ENCODE results near the gene PHF5A.

Gene PHF5A, protein sequence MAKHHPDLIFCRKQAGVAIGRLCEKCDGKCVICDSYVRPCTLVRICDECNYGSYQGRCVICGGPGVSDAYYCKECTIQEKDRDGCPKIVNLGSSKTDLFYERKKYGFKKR

DNA sequence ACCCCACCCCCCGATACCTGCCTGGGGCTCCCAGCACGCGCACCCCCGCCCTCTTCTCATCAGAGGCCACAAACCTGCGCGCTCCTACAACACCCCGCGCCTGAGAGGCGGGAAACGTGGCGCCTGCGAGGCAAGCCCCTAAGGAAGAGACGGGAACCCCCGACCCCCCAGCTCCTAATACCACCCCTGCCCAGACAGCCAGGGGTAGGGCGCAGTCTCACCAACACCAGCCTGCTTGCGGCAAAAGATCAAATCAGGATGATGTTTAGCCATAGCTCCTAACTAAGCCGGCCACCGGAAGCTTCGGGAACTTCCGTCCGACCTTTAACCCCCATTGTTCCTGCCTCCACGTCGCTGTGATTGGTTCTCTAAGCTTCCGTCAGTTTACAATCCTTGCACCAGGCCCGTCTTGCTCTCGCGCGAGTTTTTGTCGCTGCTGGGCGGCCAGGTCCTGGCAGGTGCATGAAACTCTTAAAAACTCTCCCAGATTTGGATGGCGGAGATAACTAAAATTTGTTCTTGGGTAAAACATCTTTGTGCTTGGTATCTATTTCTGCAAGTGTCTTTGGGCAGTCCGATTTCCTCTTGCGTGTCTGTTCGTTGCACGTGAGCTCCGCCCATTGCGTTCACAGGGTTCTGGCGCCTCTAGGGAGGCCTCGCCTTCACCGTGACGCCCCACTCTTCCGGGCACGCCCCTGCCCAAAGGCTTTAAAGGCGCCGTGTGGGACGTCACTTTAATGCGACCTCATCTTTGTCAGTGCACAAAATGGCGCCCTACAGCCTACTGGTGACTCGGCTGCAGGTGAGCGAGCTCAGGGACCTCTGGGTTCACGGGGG, at the start of gene PHF5A, which contains the start of gene ACO2:
PHF5A (minus strand) TSS at position 312 of the 837 bp plus-strand sequence; CDS start at position 273, 39 bp downstream.
ACO2 (plus strand) TSS at position 737 of the 837 bp plus-strand sequence; CDS start at position 767, 30 bp downstream.
- peak; percentile 98 to 99 for DNase-seq

DNA sequence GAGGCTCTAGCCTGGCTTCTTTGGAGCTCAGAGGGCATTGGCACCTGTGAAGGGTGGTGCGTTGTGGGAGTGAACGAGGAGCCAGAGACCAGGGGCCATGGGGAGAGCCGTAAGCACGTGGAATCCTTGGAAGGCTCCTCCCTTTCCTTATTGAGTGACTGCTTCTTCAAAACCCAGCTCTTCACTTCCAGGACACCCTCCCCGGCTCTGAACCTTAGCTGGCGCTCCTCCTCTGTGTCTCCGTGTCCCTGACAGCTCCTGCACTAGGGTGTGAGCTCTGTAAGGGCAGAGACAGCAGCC, 49.5 kb upstream of the PHF5A start:
- no peak for DNase-seq

DNA sequence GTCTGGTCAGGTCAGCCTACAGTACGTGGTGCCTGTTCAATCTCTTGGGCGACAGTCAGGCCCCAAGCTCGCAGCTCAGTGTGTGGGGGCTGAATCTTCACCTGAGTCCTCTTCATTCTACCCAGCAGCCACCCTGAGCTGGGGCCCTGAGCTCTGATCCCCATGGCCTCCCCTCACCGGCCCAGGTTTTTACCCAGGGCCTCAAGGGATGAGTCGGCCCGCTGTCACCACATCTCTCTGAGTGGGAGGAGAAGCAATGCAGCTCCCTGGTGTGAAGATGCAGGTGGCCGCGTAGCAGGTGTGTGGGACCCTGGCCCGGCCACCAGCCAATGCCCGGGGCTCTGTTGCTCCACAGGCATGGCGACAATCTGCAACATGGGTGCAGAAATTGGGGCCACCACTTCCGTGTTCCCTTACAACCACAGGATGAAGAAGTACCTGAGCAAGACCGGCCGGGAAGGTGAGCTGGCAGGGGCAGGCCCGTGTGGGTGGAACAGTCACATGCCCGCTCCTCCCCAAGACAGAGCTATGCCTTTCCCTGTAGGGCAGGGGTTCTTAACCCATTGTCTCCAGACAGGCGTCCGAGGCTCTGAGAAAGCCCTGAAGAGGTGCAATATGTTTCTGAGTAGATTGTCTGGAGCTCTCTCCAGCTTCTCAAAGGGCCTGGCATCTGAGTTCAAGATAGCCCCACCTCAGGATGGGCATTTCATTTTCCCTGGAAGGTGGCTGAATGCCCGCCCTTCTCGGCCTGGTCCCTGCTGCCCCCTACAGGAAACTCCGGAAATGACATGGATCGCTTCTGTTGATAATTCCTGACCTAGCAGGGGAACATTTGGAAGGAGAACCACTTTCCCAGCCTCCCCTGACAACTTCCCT, 48.9 kb upstream of the PHF5A start:
- peak; percentile 13 to 30 for DNase-seq

DNA sequence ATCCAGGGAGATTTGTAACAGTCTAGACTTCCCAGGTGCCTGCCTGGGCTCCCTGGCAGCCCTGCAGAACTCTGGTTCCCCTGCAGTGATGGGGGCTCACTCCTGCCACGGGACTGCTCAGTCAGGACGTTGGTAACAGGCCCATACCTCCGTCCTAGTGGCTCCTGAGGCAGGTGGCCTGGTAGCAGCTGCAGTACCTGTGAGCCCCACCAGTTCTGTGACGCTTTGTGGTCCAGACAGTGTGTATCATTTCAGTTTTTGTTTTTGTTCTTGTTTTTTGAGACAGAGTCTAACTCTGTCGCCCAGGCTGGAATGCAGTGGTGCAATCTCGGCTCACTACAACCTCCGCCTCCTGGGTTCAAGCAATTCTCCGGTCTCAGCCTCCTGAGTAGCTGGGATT, 48.0 kb upstream of the PHF5A start:
- DNase-seq: no peak

DNA sequence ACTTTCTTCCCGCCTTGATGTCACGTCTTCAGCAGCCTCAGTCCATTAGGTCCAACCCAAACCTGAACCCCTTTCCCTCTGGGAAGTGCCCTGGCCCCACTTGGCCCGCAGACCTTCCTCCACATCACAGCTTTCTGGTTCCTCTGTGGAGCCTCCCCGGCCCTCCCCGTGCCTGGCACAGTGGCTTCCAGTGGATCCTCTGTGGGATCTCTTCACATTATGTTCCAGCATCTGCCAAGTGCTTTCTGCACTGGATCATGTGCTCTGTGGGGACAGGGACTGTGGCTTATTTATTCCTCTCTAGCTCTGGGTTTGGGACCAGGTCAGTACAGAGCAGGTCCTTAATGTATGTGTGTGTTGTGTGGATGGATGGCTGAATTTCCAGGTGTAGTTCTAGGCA, 44.9 kb upstream of the PHF5A start:
- DNase-seq: no peak

DNA sequence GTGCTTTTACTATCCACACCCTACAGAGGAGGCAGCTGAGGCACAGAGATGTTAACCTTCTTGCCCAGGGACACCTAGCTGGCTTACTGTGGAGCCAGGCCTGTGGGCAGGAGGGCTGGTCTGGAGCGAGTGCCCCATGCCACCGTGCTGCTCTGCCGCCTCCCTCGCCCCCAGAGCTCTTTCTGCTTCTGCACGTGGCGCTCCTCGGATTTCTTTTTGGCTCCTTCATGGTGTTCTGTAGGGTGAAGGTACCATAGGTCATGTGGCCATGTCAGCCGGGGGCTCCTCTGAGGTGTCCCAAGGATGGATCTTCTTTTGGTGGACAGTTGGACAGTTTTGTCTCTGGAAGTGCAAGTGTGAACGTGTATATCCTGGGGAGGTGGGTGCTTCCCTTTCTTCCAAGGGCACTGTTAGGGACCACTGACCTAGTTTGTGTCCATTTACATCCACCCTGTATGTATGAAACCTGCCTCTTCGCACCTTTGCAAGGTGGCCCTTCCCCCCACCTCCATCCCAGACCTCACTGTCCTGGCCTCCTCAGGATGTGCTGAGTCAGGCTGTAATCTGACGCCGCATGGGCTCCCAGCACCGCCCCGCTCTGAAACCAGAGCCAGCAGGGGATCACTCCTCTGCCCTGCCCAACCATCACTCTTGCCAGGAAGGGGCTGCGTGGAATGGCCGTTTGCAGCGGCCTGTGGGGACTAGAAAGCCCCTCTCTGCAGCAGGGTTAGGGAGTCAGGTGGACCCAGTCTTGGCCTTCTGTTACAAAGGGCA, 44.1 kb upstream of the PHF5A start:
- peak; percentile 27 to 38 for DNase-seq

DNA sequence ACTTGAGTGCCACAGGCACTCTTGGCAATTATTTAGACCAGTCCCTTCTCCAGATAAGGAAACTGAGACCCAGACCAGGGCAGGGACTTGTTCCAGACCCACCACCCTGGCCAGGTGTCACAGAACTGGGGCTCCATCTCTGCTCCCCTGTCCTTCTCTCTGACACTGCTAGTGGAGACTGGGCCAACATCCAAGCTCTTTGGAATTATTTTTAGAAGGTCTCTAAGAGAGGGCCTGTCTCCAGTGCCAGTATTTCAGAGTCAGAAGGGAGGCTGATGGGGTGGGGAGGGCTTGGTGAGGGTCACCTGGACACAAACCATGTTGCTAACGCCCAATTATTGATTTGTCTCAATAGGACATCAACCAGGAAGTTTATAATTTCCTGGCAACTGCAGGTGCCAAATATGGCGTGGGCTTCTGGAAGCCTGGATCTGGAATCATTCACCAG, 43.1 kb upstream of the PHF5A start:
- DNase-seq: no peak

DNA sequence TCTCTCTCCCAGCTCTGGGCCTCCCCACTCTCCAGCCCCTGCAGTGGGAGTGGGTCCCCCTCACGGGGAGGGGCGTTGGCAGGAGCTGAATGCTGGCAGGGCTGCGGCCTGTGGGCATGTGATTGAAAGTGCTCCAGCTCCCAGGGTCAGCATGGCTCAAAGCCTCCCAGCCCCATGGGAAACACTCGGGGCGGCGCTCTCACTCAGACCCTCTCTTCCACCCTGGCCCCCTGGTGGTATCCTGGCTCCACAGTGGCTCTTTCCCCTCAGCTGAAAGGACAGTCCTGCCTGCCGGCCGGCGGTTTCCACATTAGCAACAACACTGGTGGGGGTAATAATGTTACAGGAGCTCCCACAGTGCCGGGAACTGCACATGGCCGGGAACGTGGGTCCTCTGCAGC, 40.3 kb upstream of the PHF5A start:
- DNase-seq: no peak

DNA sequence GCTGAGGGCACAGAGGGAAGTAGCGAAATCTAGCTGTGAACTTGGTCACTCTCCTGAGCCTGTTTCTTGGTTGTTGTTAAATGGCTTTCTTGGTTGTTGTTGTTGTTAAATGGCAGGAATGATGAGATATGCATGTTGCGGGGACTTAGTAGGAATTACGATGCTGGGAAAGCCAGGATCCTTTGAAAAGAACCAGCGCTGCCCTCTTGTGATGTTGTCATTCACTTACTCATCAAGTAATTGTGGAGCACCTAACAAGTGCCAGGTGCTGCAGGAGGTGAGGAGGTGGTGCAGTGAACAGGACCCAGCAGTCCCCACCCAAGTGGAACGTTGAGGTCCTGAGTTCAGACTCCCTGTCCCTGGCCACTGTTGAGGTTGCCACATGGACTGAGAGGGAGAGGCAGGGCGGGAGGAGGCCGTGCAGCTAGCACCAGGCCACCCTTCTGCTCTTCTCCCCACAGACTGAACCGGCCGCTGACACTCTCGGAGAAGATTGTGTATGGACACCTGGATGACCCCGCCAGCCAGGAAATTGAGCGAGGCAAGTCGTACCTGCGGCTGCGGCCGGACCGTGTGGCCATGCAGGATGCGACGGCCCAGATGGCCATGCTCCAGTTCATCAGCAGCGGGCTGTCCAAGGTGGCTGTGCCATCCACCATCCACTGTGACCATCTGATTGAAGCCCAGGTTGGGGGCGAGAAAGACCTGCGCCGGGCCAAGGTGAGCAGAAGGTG, 39.0 kb upstream of the PHF5A start:
- no peak for DNase-seq

DNA sequence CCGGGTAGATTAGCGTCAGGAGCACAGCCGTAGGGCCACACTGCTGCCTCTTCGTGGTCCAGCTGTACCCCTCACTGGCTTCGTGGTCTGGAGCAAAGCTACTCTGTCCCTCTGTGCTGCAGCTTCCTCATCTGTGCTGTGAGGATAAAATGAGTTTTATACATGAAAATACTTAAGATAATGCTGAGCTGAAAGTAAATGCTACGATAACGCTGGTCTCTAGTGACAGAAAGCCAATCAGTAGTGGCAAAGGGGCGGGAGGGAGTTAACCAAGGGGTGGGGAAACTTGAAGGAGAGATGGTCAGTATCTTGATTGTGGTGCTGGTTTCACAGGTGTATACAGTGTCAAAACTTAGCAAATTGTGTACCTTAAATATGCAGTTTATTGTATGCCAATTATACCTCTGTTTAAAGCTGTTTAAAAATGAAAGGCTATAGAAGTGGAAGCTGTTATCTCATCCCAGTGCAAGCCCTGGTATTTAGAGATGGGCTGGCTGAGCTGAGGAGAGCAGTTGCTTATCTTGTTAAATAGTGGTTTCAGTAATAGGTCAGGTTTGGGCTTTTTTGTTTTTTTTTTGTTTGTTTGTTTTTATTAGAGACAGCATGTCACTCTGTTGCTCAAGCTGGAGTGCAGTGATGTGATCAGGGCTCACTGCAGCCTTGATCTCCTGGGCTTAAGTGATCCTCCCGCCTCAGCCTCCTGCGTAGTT, 37.2 kb upstream of the PHF5A start:
- no peak for DNase-seq

DNA sequence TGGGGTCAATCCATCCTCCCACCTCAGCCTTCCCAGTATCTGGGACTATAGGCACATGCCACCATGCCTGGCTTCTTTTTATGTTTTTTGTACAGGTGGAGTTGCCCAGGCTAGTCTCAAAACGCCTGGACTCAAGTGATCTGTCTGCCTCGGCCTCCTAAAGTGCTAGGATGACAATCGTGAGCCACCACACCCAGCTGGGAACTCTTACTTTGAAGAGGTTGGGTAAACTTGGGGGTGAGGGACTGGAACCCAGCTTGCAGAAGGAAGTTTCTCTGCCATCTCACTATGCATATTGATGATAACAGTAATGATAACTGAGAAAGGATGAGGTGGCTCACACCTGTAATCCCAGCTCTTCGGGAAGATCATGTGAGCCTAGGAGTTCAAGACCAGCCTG, 36.3 kb upstream of the PHF5A start:
- no peak for DNase-seq

DNA sequence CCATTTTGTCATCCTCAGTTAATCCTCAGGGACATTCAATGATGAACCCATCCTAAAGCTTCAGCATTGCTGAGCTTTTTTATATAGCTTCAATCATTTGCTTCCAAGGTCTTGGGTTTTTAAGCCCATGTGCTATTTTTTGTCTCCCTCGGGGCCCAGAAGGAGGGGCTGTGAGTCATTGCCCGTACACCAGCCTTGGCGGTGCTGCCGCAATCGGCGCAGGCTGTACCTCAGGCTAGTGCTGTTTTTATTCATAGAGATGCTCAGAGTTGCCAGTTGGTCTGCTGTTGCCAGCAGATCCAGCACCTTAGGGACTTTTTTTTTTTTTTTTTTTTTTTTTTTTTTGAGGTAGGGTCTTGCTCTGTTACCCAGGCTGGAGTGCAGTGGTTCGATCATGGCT, 35.9 kb upstream of the PHF5A start:
- no peak for DNase-seq

DNA sequence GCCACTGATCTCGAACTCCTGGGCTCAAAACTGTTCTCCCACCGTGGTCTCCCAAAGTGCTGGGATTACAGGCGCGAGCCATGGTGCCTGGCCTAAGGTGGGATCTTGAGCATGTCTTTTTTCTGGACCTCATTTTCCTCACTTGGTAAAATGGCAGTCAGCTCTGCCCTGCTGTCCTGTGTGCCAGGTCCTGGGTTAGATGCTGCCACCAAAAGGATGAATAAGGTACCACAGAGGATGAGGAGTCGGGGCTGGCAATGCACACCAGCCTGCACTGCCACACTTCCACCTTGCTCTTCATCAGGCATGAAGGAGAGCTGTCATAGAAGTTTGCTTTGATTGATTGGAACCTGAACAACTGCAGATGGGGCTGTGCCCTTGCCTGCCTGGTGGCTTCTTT, 32.7 kb upstream of the PHF5A start:
- peak; percentile 22 to 24 for DNase-seq

DNA sequence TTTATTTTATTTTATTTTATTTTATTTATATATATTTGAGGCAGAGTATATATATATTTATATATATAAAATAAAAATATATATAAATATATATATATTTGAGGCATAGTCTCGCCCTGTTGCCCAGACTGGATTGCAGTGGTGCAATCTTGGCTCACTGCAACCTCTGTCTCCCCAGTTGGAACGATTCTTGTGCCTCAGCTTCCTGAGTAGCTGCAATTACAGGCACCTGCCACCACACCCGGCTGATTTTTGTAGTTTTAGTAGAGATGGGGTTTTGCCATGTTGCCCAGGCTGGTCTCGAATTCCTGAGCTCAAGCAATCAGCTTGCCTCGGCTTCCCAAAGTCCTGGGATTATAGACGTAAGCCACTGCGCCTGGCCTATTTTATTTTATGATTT, 31.8 kb upstream of the PHF5A start:
- DNase-seq: no peak

DNA sequence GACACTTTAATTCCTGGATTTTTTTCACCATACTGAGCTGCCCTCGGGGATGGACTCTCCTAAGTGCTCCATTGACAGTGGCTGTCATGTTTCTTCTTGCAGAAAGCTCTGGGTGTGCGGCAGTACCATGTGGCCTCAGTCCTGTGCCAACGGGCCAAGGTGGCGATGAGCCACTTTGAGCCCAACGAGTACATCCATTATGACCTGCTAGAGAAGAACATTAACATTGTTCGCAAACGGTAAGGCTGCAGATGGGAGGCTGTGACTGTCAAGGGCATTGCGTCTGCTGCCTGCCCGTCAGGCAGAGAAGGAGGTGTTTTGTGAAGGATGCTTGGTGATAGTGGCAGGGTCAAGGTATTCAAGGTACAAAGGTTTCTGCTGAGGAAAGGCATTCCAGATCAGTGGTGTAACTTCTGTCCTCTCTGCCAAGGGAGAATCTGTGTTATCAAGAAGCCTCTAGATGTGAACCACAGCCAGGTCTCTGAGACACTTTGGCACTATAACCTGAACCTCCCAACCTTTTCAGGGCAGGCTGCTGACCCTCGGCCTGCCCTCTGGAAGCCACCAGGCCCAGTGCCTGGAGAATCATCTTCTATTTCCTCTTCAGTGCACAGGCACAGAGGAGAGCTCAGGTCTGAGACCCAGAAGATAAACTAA, 31.3 kb upstream of the PHF5A start:
- DNase-seq: no peak

DNA sequence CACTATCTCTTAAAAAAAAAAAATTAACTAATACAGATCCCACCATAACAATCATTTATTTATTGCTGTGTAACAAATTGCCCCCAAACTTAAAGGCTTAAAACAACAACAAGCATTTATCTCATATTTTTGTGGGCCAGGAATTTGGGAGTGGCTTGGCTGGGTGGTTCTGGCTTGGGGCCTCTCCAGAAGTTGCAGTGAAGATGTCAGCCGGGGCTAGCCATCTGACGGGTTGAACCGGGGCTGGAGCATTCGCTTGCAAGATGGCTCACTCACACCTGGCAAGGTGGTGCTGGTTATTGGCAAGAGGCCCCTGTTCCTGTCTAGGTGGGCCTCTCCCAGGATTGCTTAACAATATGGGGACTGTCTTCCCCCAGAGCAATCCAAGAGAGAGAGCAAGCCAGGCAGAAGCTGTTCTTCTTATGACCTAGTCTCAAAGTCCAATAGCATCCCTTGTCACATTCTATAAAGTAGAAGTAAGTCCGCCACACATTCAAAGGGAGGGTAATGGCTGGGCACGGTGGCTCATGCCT, 29.9 kb upstream of the PHF5A start:
- DNase-seq: no peak

DNA sequence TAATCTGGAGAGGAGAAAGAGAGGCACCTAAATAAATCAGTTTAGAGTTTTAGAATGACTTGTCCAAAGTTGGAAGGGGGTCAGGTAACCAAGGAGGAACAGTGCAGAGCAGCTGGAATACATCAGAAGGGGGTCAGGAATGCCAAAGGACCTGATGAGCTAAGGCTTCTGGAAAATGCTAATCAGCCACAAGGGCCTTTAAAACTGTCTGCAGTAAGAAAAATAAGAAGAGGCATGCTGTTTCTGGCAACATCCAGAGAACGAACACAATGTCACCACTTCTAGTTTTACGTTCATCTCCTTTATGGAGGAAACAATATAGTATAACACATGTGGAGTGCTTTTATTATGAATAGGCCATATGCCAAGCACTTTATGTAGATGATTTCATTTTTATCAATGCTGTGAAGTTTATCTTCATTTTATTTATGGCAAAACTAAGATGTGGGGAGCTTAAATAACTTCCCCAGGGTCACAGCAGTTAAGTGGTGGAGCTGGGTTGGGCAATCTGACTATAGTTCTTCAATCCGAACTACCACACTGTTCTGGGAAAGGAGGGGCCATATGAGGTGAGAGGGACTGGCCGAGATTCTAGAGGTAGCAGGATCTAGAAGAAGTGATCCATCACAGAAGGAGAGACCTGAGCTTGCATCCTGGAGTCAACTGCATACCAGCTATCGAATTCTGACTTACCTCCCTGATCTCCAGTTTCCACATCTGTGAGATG, 23.0 kb upstream of the PHF5A start:
- DNase-seq: no peak

DNA sequence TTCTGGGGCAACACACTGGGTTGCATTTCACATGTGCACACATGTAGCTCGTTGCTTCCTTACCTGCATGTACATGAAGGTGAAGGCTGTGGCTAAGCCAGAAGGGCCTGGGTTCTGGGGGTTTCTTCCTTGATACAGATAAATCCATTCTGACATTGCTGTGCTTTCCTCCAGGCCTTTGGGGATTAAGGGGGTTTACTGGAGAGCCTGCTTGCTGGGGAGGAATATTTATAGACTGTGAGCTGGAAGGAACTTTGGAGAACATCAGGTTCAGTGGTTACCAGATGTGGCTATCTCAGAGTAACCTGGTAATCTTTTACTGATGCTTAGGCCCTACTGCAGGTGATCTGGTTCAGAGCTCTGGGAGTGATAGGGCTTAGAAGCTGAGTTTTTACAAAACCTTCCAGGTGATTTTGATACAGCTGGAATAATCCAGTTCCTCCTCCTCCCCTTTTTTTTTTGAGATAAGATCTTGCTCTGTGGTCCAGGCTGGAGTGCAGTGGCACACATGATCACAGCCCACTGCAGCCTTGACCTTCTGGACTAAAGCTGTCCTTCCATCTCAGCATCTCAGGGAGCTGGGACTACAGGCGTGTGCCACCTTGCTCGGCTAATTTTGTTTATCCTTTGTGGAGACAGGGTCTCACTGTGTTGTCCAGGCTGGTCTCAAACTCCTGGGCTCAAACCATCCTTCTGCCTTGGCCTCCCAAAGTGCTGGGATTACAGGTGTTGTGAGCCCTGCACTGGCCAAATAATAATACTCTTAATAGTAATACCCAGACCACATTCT, 20.3 kb upstream of the PHF5A start:
- no peak for DNase-seq

DNA sequence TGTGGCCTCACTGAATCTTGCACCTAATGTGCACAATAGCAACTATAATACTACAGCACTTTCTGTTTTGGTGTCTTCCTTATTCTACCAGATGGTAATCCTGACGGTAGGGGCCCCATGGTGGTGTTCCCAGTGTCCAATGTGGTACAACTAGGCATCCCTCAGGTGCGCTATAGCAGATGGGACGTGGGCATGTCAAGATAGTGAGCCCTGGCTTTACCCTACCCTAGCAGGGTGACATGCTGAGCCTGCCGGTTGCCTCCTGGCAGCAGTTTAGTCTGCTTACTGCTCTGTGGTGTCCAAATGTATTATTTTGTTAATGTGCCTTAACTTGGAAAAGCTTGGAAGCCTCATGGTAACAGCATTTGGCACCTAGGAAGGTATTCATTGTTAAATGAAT, 19.6 kb upstream of the PHF5A start:
- DNase-seq: no peak

All from Kasumi-1 (cell line).